Panc1 (cell line): ENCODE measurements around the gene RASD2.

Source experiments
- TF ChIP-seq, protein P1 (sequence below): fragments of 450-650 bp; IDR thresholded peaks from 2 replicates; pipeline ENCODE4 v1.5.1; 2017; ENCODE audit warnings: mild to moderate bottlenecking
- TF ChIP-seq, protein P2 (sequence below), 2 experiments: IDR thresholded peaks; 2 replicates each; pipeline ENCODE4 v1.6.1; 2011 to 2012; ENCODE audit warnings: low read depth in 2 of 2, control low read depth in 1 of 2, low read length in 1 of 2, mild to moderate bottlenecking in 1 of 2, moderate library complexity in 1 of 2; ENCODE audit not compliant: insufficient read depth in 1 of 2

DNA sequence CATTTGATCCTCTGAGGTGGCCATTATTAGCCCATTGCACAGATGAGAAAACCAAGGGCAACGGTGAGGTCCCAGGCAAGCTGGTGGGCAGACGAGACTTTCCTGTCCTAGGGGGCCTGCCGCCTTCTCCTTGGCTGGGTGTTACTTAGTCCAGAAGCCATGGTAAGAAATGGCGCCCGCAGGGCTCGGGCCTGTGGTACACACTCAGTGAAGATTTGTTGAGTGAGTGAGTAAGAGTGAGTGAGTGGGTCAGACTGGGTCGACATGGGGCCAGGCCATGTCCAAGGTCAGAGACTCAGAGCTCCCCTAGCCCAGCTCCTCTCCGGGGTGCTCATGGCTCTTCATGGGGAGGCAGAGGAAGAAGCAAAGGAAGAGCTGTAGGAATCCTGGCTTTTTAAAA is 36.0 kb downstream of the RASD2 start:
- TF ChIP-seq, protein P1, sequence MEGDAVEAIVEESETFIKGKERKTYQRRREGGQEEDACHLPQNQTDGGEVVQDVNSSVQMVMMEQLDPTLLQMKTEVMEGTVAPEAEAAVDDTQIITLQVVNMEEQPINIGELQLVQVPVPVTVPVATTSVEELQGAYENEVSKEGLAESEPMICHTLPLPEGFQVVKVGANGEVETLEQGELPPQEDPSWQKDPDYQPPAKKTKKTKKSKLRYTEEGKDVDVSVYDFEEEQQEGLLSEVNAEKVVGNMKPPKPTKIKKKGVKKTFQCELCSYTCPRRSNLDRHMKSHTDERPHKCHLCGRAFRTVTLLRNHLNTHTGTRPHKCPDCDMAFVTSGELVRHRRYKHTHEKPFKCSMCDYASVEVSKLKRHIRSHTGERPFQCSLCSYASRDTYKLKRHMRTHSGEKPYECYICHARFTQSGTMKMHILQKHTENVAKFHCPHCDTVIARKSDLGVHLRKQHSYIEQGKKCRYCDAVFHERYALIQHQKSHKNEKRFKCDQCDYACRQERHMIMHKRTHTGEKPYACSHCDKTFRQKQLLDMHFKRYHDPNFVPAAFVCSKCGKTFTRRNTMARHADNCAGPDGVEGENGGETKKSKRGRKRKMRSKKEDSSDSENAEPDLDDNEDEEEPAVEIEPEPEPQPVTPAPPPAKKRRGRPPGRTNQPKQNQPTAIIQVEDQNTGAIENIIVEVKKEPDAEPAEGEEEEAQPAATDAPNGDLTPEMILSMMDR, result no peak
- TF ChIP-seq, protein P2, sequence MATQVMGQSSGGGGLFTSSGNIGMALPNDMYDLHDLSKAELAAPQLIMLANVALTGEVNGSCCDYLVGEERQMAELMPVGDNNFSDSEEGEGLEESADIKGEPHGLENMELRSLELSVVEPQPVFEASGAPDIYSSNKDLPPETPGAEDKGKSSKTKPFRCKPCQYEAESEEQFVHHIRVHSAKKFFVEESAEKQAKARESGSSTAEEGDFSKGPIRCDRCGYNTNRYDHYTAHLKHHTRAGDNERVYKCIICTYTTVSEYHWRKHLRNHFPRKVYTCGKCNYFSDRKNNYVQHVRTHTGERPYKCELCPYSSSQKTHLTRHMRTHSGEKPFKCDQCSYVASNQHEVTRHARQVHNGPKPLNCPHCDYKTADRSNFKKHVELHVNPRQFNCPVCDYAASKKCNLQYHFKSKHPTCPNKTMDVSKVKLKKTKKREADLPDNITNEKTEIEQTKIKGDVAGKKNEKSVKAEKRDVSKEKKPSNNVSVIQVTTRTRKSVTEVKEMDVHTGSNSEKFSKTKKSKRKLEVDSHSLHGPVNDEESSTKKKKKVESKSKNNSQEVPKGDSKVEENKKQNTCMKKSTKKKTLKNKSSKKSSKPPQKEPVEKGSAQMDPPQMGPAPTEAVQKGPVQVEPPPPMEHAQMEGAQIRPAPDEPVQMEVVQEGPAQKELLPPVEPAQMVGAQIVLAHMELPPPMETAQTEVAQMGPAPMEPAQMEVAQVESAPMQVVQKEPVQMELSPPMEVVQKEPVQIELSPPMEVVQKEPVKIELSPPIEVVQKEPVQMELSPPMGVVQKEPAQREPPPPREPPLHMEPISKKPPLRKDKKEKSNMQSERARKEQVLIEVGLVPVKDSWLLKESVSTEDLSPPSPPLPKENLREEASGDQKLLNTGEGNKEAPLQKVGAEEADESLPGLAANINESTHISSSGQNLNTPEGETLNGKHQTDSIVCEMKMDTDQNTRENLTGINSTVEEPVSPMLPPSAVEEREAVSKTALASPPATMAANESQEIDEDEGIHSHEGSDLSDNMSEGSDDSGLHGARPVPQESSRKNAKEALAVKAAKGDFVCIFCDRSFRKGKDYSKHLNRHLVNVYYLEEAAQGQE (IDR thresholded peaks at IDR 0.05; ENCODE audit: insufficient read depth in 1 of 2, low read depth in 2 of 2, low read length in 1 of 2), result no peak
